ENCODE results near the gene YAF2.

YAF2 gene

GRCh38 chr12:42141981-42142606 lies 96.0 kb downstream of the YAF2 start:
- DNase-seq: no peak

GRCh38 chr12:42140901-42141300 lies 97.1 kb downstream of the YAF2 start:
- no peak for DNase-seq

- no peak for DNase-seq
Measured at GRCh38 chr12:42135259-42135814, 102.7 kb downstream of the YAF2 start.

- no peak for DNase-seq
Measured at GRCh38 chr12:42130672-42131402, 107.2 kb downstream of the YAF2 start.

GRCh38 chr12:42129595-42130204 lies 108.3 kb downstream of the YAF2 start:
- no peak for DNase-seq

- no peak for DNase-seq
Measured at GRCh38 chr12:42128888-42129287, 109.2 kb downstream of the YAF2 start.

- no peak for DNase-seq
Measured at GRCh38 chr12:42128327-42128726, 109.7 kb downstream of the YAF2 start.

GRCh38 chr12:42126963-42127362 lies 111.1 kb downstream of the YAF2 start:
- DNase-seq: no peak

- no peak for DNase-seq
Measured at GRCh38 chr12:42125388-42125767, 112.7 kb downstream of the YAF2 start.

- no peak for DNase-seq
Measured at GRCh38 chr12:42124764-42125387, 113.2 kb downstream of the YAF2 start.

- DNase-seq: no peak
Measured at GRCh38 chr12:42119085-42119633, 118.9 kb downstream of the YAF2 start.

GRCh38 chr12:42118136-42118879 lies 119.7 kb downstream of the YAF2 start:
- DNase-seq: no peak

GRCh38 chr12:42109031-42109430 lies 129.0 kb downstream of the YAF2 start:
- no peak for DNase-seq
